ENCODE measurements around the gene CYB5B.

The CYB5B gene

DNA sequence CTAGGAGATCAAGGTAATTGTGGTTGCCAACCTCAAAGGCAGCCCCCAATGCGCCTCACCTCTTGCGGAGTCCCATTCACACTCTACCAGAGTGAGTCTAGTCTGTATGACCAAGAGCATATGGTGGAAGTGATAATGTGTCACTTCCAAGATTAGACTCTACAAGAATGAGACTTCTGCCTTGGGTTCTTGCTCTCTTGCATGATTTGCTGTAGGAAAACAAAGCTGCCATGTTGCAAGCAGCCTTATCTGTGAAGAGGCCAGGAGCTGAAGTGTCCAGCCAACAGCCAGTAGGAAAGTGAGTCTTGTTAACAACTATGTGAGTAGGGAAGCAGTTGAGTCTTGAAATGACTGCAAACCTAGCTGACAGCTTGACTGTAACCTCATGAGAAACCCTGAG is 42.0 kb upstream of the CYB5B start:
- no peaks in the 10 kb centered on the region for H3K9me3 ChIP-seq
- H3K4me1 ChIP-seq (ENCODE audit: control insufficient read depth in 1 of 2, insufficient read depth in 1 of 2, low read depth in 1 of 2, low read length in 1 of 2), result peaks cover 12 to 14% of the 10 kb centered on the region in 2 experiments
- H3K27me3 ChIP-seq, result no peaks in the 10 kb centered on the region
- H3K27ac ChIP-seq, result no peak overlapping the region
- peaks cover 55% of the 10 kb centered on the region for H3K36me3 ChIP-seq
- no peak overlapping the region for H3K4me3 ChIP-seq (ENCODE audit: low read depth in 1 of 2, low read length in 1 of 2)
- TF ChIP-seq, protein P1, sequence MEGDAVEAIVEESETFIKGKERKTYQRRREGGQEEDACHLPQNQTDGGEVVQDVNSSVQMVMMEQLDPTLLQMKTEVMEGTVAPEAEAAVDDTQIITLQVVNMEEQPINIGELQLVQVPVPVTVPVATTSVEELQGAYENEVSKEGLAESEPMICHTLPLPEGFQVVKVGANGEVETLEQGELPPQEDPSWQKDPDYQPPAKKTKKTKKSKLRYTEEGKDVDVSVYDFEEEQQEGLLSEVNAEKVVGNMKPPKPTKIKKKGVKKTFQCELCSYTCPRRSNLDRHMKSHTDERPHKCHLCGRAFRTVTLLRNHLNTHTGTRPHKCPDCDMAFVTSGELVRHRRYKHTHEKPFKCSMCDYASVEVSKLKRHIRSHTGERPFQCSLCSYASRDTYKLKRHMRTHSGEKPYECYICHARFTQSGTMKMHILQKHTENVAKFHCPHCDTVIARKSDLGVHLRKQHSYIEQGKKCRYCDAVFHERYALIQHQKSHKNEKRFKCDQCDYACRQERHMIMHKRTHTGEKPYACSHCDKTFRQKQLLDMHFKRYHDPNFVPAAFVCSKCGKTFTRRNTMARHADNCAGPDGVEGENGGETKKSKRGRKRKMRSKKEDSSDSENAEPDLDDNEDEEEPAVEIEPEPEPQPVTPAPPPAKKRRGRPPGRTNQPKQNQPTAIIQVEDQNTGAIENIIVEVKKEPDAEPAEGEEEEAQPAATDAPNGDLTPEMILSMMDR (IDR thresholded peaks at IDR 0.05), result no peak

DNA sequence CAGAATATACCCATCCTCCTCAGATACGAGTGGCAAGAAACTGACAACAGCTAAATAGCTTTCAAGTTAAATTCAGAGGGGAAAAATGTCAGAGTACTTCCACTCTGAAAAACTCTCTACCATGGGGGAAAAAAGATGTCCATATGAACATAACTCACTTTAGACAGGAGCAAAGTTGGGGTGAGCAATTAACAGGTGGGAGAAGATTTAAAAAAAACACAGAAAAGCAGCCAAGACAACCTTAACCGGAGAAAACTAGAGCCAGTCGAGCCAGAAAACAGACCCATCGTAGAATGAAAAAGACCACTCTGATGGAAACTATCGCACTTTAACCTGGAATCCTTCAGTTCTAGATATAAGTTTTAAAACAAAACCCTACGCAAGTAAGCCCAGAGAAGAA is 39.4 kb upstream of the CYB5B start:
- H3K27me3 ChIP-seq, result no peaks in the 10 kb centered on the region
- TF ChIP-seq, protein P1 (IDR thresholded peaks at IDR 0.05), result no peak

DNA sequence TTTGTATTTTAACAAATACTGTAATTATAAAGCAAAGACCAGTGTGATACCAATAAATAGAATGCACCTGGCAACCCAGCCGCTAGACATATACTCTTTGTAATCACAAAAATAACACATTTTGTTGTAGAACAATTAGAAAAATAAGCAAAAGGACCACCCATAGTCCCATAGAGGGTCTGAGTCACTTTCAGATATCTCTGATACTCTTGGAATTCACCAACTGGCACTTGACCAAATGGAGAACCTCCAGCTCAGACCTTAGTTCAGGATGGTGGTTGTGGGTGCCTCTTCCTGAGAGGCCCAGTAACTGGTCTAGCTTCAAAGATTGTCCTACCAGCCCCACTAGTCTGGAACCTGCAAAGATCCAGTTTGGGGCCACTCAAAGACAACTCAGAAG is 37.8 kb upstream of the CYB5B start:
- no peaks in the 10 kb centered on the region for H3K27me3 ChIP-seq
- no peak overlapping the region for H3K4me3 ChIP-seq (ENCODE audit: low read depth in 1 of 2, low read length in 1 of 2)
- TF ChIP-seq, protein P1 (IDR thresholded peaks at IDR 0.05), result no peak
- peaks cover 12 to 14% of the 10 kb centered on the region in 2 experiments for H3K4me1 ChIP-seq (ENCODE audit: control insufficient read depth in 1 of 2, insufficient read depth in 1 of 2, low read depth in 1 of 2, low read length in 1 of 2)
- H3K36me3 ChIP-seq, result peaks cover 18% of the 10 kb centered on the region
- H3K9me3 ChIP-seq, result no peaks in the 10 kb centered on the region
- H3K27ac ChIP-seq, result no peak overlapping the region

More for the DNA sequence above, 39.4 kb upstream of the CYB5B start:
- no peaks in the 10 kb centered on the region for H3K9me3 ChIP-seq
- H3K27ac ChIP-seq, result peak overlapping the region; percentile 90
- peaks cover 12 to 14% of the 10 kb centered on the region in 2 experiments for H3K4me1 ChIP-seq (ENCODE audit: control insufficient read depth in 1 of 2, insufficient read depth in 1 of 2, low read depth in 1 of 2, low read length in 1 of 2)
- H3K4me3 ChIP-seq (ENCODE audit: low read depth in 1 of 2, low read length in 1 of 2), result peak overlapping the region; percentile 66 to 71
- peaks cover 31% of the 10 kb centered on the region for H3K36me3 ChIP-seq

DNA sequence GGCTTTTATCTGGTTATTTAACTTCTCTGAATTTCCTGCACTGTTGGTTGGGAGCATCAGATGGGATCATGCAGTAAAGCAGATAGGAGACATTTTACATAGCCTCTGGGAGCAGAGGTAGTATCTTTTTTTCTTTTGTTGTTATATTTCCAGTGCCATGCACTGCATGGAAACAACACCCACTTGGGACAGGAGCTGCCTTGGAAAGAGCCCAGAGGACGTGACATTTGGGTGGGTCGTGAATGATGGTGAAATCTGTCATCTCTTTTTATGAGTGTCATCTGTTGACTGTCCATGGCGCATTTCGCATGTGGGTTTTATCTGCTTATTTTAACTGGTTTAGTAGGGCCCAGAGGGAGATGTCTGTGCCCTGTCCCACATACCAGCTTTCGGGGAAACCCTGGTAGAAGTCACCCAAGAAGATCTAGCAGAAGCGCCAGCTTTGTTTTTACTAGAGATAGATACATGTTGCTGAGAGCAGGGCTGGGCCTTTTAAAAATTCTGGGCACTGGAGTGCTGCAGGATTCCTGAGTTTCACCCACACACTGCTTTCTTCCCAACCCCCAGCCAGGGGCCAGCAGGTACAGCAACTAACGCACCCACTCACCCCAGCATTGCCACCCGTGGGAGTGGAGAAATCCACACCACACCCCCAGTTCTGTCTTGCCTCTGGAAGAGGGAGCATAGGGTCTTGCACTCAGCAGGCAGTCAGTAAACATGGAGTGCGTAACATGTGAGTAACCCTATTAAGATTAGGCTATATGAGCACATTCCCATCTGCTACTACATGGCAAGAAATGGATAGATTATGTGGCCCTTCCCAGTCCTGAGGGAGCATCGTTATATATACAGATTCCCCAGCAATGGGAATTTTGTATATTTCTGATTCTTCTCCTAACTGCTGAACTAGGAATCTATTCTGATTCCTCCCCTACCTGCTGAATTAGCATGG is 30.2 kb upstream of the CYB5B start:
- Histone ChIP-seq H3K36me3 (no peaks in the 10 kb centered on the region), H3K9me3 (no peaks in the 10 kb centered on the region), H3K27me3 (no peaks in the 10 kb centered on the region), H3K27ac (no peak overlapping the region), H3K4me3 (ENCODE audit: low read depth in 1 of 2, low read length in 1 of 2) (no peak overlapping the region), H3K4me1 (ENCODE audit: control insufficient read depth in 1 of 2, insufficient read depth in 1 of 2, low read depth in 1 of 2, low read length in 1 of 2) (peaks cover 13 to 14% of the 10 kb centered on the region in 2 experiments)
- TF ChIP-seq, protein P1 (IDR thresholded peaks at IDR 0.05), result no peak

DNA sequence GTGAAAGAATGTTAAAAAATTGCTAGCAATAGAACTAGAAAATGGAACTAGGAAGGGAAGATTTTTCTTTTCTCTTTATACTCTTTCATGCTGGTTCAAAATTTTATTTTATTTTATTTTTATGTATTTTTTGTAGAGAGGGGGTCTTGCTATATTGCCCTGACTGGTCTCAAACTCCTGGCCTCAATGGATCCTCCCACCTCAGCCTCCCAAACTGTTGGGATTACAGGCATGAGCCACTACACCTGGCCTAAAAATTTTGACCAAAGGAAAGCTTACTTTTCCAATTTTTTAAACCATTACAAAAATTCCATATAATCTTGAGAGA is 28.6 kb upstream of the CYB5B start:
- H3K4me3 ChIP-seq (ENCODE audit: low read depth in 1 of 2, low read length in 1 of 2), result peak overlapping the region in 1 of 2 experiments; percentile 17
- no peaks in the 10 kb centered on the region for H3K36me3 ChIP-seq
- TF ChIP-seq, protein P1 (IDR thresholded peaks at IDR 0.05), result no peak
- no peak overlapping the region for H3K27ac ChIP-seq
- H3K4me1 ChIP-seq (ENCODE audit: control insufficient read depth in 1 of 2, insufficient read depth in 1 of 2, low read depth in 1 of 2, low read length in 1 of 2), result peaks cover 13 to 14% of the 10 kb centered on the region in 2 experiments
- no peaks in the 10 kb centered on the region for H3K27me3 ChIP-seq
- H3K9me3 ChIP-seq, result no peaks in the 10 kb centered on the region
